ENCODE results near the gene DLGAP1. TPM values are rescaled to one million over a fixed set of nuclear protein-coding genes. Genes with fewer than 3 reads are reported as not detected.

The DLGAP1 gene
- total and polyA plus RNA-seq, 4 donors = 0.06 to 1.2 (median 0.17) TPM; not detected in 1

- TF ChIP-seq REST (IDR thresholded peaks at IDR 0.05) (no peak), ATF3 (IDR thresholded peaks at IDR 0.05) (no peak)
These were observed 172.2 kb downstream of the DLGAP1 start (continued) for GRCh38 chr18:4282954-4283353.

GRCh38 chr18:4276953-4277585 lies 178.0 kb downstream of the DLGAP1 start:
- Histone ChIP-seq H3K4me3 (ENCODE audit: low read depth in 1 of 3, low read length in 3 of 3) (no peak overlapping the region), H3K27ac (ENCODE audit: low read depth in 1 of 2, low read length in 2 of 2) (no peak overlapping the region), H3K9me3 (ENCODE audit: control insufficient read depth in 4 of 4, low read length in 3 of 4) (no peaks in the 10 kb centered on the region), H3K27me3 (ENCODE audit: control insufficient read depth in 4 of 4, insufficient read depth in 4 of 4, low read length in 3 of 4) (no peaks in the 10 kb centered on the region), H3K36me3 (ENCODE audit: control insufficient read depth in 4 of 4, insufficient read depth in 3 of 4, low read depth in 1 of 4, low read length in 3 of 4) (no peaks in the 10 kb centered on the region), H3K4me1 (ENCODE audit: control insufficient read depth in 4 of 4, insufficient read depth in 4 of 4, low read length in 3 of 4) (no peaks in the 10 kb centered on the region), H3K9ac (ENCODE audit: low read depth in 1 of 2, low read length in 2 of 2) (no peak overlapping the region)
- 85% methylated on average over 5 of the region's 5 CpGs for WGBS
- DNase-seq (ENCODE audit: low spot score) = no peak
- no peak for TF ChIP-seq EGR1 (IDR thresholded peaks at IDR 0.05; ENCODE audit: low read depth in 2 of 2)
- no peak for TF ChIP-seq CTCF (IDR thresholded peaks at IDR 0.05; ENCODE audit: low read depth, low read length, missing input control)
- TF ChIP-seq HNF4A (conservative IDR thresholded peaks at IDR 0.05) = no peak
- TF ChIP-seq MAX (IDR thresholded peaks at IDR 0.05) = no peak
- no peak for TF ChIP-seq RAD21 (IDR thresholded peaks at IDR 0.05)

- DNase-seq (ENCODE audit: low spot score) = no peak
- 96% methylated on average over 2 of the region's 2 CpGs for WGBS
- Histone ChIP-seq H3K9ac (ENCODE audit: low read depth in 1 of 2, low read length in 2 of 2) (no peak overlapping the region), H3K9me3 (ENCODE audit: control insufficient read depth in 4 of 4, low read length in 3 of 4) (no peaks in the 10 kb centered on the region), H3K4me1 (ENCODE audit: control insufficient read depth in 4 of 4, insufficient read depth in 4 of 4, low read length in 3 of 4) (no peaks in the 10 kb centered on the region), H3K27ac (ENCODE audit: low read depth in 1 of 2, low read length in 2 of 2) (no peak overlapping the region), H3K27me3 (ENCODE audit: control insufficient read depth in 4 of 4, insufficient read depth in 4 of 4, low read length in 3 of 4) (no peaks in the 10 kb centered on the region), H3K36me3 (ENCODE audit: control insufficient read depth in 4 of 4, insufficient read depth in 3 of 4, low read depth in 1 of 4, low read length in 3 of 4) (no peaks in the 10 kb centered on the region), H3K4me3 (ENCODE audit: low read depth in 1 of 3, low read length in 3 of 3) (no peak overlapping the region)
- TF ChIP-seq RAD21 (IDR thresholded peaks at IDR 0.05) = no peak
- TF ChIP-seq MAX (IDR thresholded peaks at IDR 0.05) = no peak
- no peak for TF ChIP-seq JUND (IDR thresholded peaks at IDR 0.05)
- TF ChIP-seq HNF4A (conservative IDR thresholded peaks at IDR 0.05) = no peak
- no peak for TF ChIP-seq ZBTB33 (IDR thresholded peaks at IDR 0.05)
- TF ChIP-seq ATF3 (IDR thresholded peaks at IDR 0.05) = no peak
- no peak for TF ChIP-seq YY1 (IDR thresholded peaks at IDR 0.05)
- TF ChIP-seq TAF1 (conservative IDR thresholded peaks at IDR 0.05) = no peak
- TF ChIP-seq FOXA2 (IDR thresholded peaks at IDR 0.05) = no peak
- TF ChIP-seq HNF4G (IDR thresholded peaks at IDR 0.05) = no peak
- no peak for TF ChIP-seq REST (IDR thresholded peaks at IDR 0.05)
- TF ChIP-seq FOXA1 (IDR thresholded peaks at IDR 0.05) = no peak
- TF ChIP-seq SP1 (IDR thresholded peaks at IDR 0.05) = no peak
These were observed 183.2 kb downstream of the DLGAP1 start for GRCh38 chr18:4271952-4272351.

Measured in liver (tissue), 9 donors.